Mesenchymal stem cell (in vitro differentiated cells and primary cell): ENCODE results near the gene ANTKMT.

Experiments used
- DNase-seq: peaks from one replicate; pipeline ENCODE4 v3.0.0-alpha.2; 2013
- H2AFZ ChIP-seq: one replicate; pipeline ENCODE4 v1.6.1; 2013; ENCODE audit warnings: low read depth, mild to moderate bottlenecking, control low read depth, inconsistent platforms, low read length, moderate library complexity
- H2AK5ac ChIP-seq: 2 replicates; pipeline ENCODE4 v1.6.1; 2013; ENCODE audit warnings: low read length, moderate library complexity, mild to moderate bottlenecking, inconsistent platforms; ENCODE audit not compliant: severe bottlenecking
- H2BK120ac ChIP-seq: one replicate; pipeline ENCODE4 v1.6.1; 2013; ENCODE audit warnings: low read depth, mild to moderate bottlenecking, inconsistent platforms, low read length, moderate library complexity
- H2BK12ac ChIP-seq, 2 experiments: one replicate each; pipeline ENCODE4 v1.6.1; 2013; ENCODE audit warnings: inconsistent platforms in 2 of 2, low read length in 2 of 2, mild to moderate bottlenecking in 2 of 2, moderate library complexity in 2 of 2, control low read depth in 1 of 2
- H2BK15ac ChIP-seq: one replicate; pipeline ENCODE4 v1.6.1; 2013; ENCODE audit warnings: mild to moderate bottlenecking, low read depth, inconsistent platforms; ENCODE audit not compliant: poor library complexity, severe bottlenecking
- H2BK5ac ChIP-seq: 2 replicates; pipeline ENCODE4 v1.6.1; 2013; ENCODE audit warnings: low read depth, mild to moderate bottlenecking, low read length, control low read depth, inconsistent platforms; ENCODE audit not compliant: poor library complexity, severe bottlenecking
- H3K14ac ChIP-seq, 2 experiments: one replicate each; pipeline ENCODE4 v1.6.1; 2013; ENCODE audit warnings: inconsistent platforms in 2 of 2, low read length in 2 of 2, control low read depth in 1 of 2, mild to moderate bottlenecking in 1 of 2, moderate library complexity in 1 of 2
- H3K18ac ChIP-seq, 2 experiments: one replicate each; pipeline ENCODE4 v1.6.1; 2013; ENCODE audit warnings: inconsistent platforms in 2 of 2, low read length in 2 of 2, control low read depth in 1 of 2, low read depth in 1 of 2, mild to moderate bottlenecking in 1 of 2
- H3K23ac ChIP-seq, 2 experiments: one replicate each; pipeline ENCODE4 v1.6.1; 2013; ENCODE audit warnings: inconsistent platforms in 2 of 2, low read length in 2 of 2, mild to moderate bottlenecking in 2 of 2, moderate library complexity in 2 of 2, control low read depth in 1 of 2
- H3K27ac ChIP-seq: 2 replicates; pipeline ENCODE4 v1.5.1; 2013; ENCODE audit warnings: mild to moderate bottlenecking, moderate library complexity, low read length, control low read depth, inconsistent platforms; ENCODE audit not compliant: poor library complexity, severe bottlenecking
- H3K27me3 ChIP-seq, 2 experiments: 2 replicates each; pipeline versions ENCODE4 v1.6.1 to v1.7.0; 2013; ENCODE audit warnings: low read length in 2 of 2, mild to moderate bottlenecking in 2 of 2, moderate library complexity in 2 of 2, control low read depth in 1 of 2, inconsistent platforms in 1 of 2; ENCODE audit not compliant: control insufficient read depth in 1 of 2, insufficient read depth in 1 of 2
- H3K36me3 ChIP-seq, 2 experiments: 2 replicates each; pipeline versions ENCODE4 v1.6.1 to v1.7.0; 2013; ENCODE audit warnings: low read length in 2 of 2, control low read depth in 1 of 2, inconsistent platforms in 1 of 2, low read depth in 1 of 2, mild to moderate bottlenecking in 1 of 2; ENCODE audit not compliant: insufficient read depth in 2 of 2, control insufficient read depth in 1 of 2
- H3K4ac ChIP-seq, 2 experiments: one replicate each; pipeline ENCODE4 v1.6.1; 2013; ENCODE audit warnings: inconsistent platforms in 2 of 2, low read length in 2 of 2, mild to moderate bottlenecking in 2 of 2, moderate library complexity in 2 of 2, control low read depth in 1 of 2, low read depth in 1 of 2
- H3K4me1 ChIP-seq: 2 replicates; pipeline ENCODE4 v1.6.1; 2013; ENCODE audit warnings: low read depth, low read length, control low read depth; ENCODE audit not compliant: control insufficient read depth, insufficient read depth
- H3K4me2 ChIP-seq: 2 replicates; pipeline ENCODE4 v1.6.1; 2013; ENCODE audit warnings: low read length, mild to moderate bottlenecking, inconsistent platforms; ENCODE audit not compliant: poor library complexity, severe bottlenecking
- H3K4me3 ChIP-seq, 2 experiments: 2 replicates each; pipeline versions ENCODE4 v1.5.1 to v1.7.0; 2013; ENCODE audit warnings: low read length in 2 of 2, mild to moderate bottlenecking in 2 of 2, control low read depth in 1 of 2, low read depth in 1 of 2; ENCODE audit not compliant: insufficient read depth in 1 of 2
- H3K79me1 ChIP-seq: replicated peaks from 2 replicates; pipeline ENCODE4 v1.6.1; 2013; ENCODE audit warnings: mild to moderate bottlenecking, control low read depth, low read length, inconsistent platforms; ENCODE audit not compliant: poor library complexity, severe bottlenecking
- H3K9ac ChIP-seq: 2 replicates; pipeline ENCODE4 v1.7.0; 2013; ENCODE audit warnings: mild to moderate bottlenecking, low read length, moderate library complexity
- H3K9me3 ChIP-seq: 2 replicates; pipeline ENCODE4 v1.7.0; 2013; ENCODE audit warnings: mild to moderate bottlenecking, low read length; ENCODE audit not compliant: control insufficient read depth
- H4K8ac ChIP-seq: one replicate; pipeline ENCODE4 v1.6.1; 2013; ENCODE audit warnings: inconsistent platforms, mild to moderate bottlenecking, low read length, moderate library complexity
- H4K91ac ChIP-seq: one replicate; pipeline ENCODE4 v1.6.1; 2013; ENCODE audit warnings: mild to moderate bottlenecking, low read length, inconsistent platforms
- WGBS: methylation state at CpG from one replicate; pipeline ENCODE4 v1.1.7; 2013; ENCODE audit warnings: mixed read lengths; 5-methylcytosine and 5-hydroxymethylcytosine counted together

ANTKMT gene

DNA sequence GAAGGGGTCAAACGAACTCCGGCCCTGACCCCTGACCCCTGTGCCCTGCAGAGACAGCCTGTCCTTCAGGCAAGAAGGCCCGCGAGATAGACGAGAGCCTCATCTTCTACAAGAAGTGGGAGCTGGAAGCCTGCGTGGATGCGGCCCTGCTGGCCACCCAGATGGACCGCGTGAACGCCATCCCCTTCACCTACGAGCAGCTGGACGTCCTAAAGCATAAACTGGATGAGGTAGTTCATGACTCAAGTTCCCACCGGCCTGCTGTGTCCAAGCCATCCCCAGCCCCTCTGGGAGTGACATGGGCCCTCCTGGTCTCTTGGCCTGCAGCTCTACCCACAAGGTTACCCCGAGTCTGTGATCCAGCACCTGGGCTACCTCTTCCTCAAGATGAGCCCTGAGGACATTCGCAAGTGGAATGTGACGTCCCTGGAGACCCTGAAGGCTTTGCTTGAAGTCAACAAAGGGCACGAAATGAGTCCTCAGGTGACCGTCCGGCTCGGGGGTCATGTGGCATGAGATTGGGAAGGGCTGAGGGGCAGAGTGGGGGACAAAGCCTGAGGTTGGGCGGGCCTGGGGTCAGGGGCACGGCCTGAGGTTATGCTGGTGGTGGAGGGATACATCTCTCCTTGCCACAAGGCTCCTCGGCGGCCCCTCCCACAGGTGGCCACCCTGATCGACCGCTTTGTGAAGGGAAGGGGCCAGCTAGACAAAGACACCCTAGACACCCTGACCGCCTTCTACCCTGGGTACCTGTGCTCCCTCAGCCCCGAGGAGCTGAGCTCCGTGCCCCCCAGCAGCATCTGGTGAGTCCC lies 45.3 kb downstream of the ANTKMT start:
- Histone ChIP-seq H4K8ac (no peak overlapping the region), H2AFZ (no peak overlapping the region), H3K14ac (no peak overlapping the region), H3K4ac (no peak overlapping the region), H3K79me1 (no peaks in the 10 kb centered on the region), H3K4me3 (no peak overlapping the region), H3K4me1 (peaks cover 8% of the 10 kb centered on the region), H2BK5ac (no peak overlapping the region), H3K9me3 (no peaks in the 10 kb centered on the region), H2BK12ac (no peak overlapping the region), H2BK120ac (no peak overlapping the region), H4K91ac (no peak overlapping the region), H3K9ac (no peak overlapping the region), H3K27me3 (peaks cover 0 to 39% of the 10 kb centered on the region in 2 experiments), H3K4me2 (no peak overlapping the region), H3K27ac (no peak overlapping the region), H2BK15ac (no peak overlapping the region), H2AK5ac (no peak overlapping the region), H3K23ac (no peak overlapping the region), H3K36me3 (no peaks in the 10 kb centered on the region), H3K18ac (no peak overlapping the region)
- DNase-seq: no peak
- WGBS: 89% methylated on average over 29 of the region's 29 CpGs

DNA sequence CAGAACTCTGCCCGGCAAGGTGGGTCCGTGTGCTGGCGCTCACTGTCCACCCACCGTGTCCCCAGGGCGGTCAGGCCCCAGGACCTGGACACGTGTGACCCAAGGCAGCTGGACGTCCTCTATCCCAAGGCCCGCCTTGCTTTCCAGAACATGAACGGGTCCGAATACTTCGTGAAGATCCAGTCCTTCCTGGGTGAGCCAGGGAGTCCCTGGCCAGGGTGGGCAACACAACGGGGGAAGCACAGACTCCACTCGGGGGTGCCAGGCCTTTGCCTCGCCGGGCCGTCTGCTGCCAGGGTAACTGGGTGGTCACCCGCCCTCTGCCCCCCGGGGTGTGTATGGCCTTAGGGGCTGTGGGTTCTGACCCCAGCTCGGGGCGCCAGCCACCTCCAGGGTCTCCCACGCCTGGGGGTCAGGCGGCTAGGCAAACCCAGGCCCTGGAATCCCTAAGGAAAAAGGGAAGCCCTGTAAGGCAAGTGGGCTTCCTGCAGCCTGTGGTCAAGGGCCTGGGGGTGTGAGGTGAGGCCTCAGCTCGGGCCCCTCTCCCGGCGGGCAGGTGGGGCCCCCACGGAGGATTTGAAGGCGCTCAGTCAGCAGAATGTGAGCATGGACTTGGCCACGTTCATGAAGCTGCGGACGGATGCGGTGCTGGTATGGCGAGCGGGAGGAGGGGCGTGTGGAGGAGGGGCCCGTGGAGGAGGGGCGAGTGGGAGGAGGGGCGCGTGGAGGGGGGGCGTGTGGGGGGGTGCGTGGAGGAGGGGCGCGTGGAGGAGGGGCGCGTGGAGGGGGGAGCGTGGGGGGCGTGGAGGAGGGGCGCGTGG lies 46.1 kb downstream of the ANTKMT start:
- no peak overlapping the region for H3K18ac ChIP-seq
- WGBS: 89% methylated on average over 30 of the region's 48 CpGs

DNA sequence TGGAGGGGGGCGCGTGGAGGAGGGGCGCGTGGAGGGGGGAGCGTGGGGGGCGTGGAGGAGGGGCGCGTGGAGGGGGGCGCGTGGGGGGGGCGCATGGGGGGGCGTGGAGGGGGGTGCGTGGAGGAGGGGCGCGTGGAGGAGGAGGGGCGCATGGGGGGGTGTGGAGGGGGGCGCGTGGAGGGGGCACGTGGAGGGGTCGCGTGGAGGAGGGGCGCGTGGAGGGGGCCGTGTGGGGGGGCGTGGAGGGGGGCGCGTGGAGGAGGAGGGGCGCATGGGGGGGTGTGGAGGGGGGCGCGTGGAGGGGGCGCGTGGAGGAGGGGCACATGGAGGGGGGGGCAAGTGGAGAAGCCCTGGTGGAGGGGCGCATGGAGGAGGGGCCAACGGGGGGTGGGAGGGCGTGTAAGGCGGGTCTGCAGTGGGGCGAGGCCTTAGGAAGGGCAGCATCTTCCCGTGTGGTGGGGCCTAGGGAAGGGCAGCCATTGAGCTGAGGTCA lies 46.8 kb downstream of the ANTKMT start:
- no peak overlapping the region for H2BK12ac ChIP-seq
- H3K4me1 ChIP-seq: peaks cover 8% of the 10 kb centered on the region
- H4K8ac ChIP-seq: no peak overlapping the region
- H3K36me3 ChIP-seq: no peaks in the 10 kb centered on the region
- no peaks in the 10 kb centered on the region for H3K9me3 ChIP-seq
- no peak overlapping the region for H3K4me2 ChIP-seq
- H2AFZ ChIP-seq: no peak overlapping the region
- H3K18ac ChIP-seq: no peak overlapping the region
- no peak overlapping the region for H3K27ac ChIP-seq
- no peak overlapping the region for H2BK15ac ChIP-seq
- H3K79me1 ChIP-seq: no peaks in the 10 kb centered on the region
- no peak overlapping the region for H3K4ac ChIP-seq
- H2BK120ac ChIP-seq: no peak overlapping the region
- WGBS: 80% methylated on average over 5 of the region's 38 CpGs
- no peak overlapping the region for H4K91ac ChIP-seq
- no peak for DNase-seq
- no peak overlapping the region for H3K14ac ChIP-seq
- H3K27me3 ChIP-seq: peaks cover 0 to 29% of the 10 kb centered on the region in 2 experiments
- H3K9ac ChIP-seq: no peak overlapping the region
- H2BK5ac ChIP-seq: no peak overlapping the region
- no peak overlapping the region for H3K4me3 ChIP-seq
- no peak overlapping the region for H2AK5ac ChIP-seq
- H3K23ac ChIP-seq: no peak overlapping the region

More for the DNA sequence above, 46.1 kb downstream of the ANTKMT start:
- no peak overlapping the region for H2BK15ac ChIP-seq
- H4K91ac ChIP-seq: no peak overlapping the region
- no peaks in the 10 kb centered on the region for H3K9me3 ChIP-seq
- no peak overlapping the region for H2BK5ac ChIP-seq
- H3K4me2 ChIP-seq: no peak overlapping the region
- H3K79me1 ChIP-seq: no peaks in the 10 kb centered on the region
- no peak overlapping the region for H2BK12ac ChIP-seq
- H3K4me3 ChIP-seq: no peak overlapping the region
- no peak overlapping the region for H3K14ac ChIP-seq
- no peak overlapping the region for H2BK120ac ChIP-seq
- no peak overlapping the region for H3K27ac ChIP-seq
- DNase-seq: no peak
- H3K9ac ChIP-seq: no peak overlapping the region
- H3K23ac ChIP-seq: no peak overlapping the region
- no peaks in the 10 kb centered on the region for H3K36me3 ChIP-seq
- H3K4ac ChIP-seq: no peak overlapping the region
- no peak overlapping the region for H4K8ac ChIP-seq
- no peak overlapping the region for H2AFZ ChIP-seq
- H3K4me1 ChIP-seq: peaks cover 8% of the 10 kb centered on the region
- peaks cover 0 to 37% of the 10 kb centered on the region in 2 experiments for H3K27me3 ChIP-seq
- no peak overlapping the region for H2AK5ac ChIP-seq

DNA sequence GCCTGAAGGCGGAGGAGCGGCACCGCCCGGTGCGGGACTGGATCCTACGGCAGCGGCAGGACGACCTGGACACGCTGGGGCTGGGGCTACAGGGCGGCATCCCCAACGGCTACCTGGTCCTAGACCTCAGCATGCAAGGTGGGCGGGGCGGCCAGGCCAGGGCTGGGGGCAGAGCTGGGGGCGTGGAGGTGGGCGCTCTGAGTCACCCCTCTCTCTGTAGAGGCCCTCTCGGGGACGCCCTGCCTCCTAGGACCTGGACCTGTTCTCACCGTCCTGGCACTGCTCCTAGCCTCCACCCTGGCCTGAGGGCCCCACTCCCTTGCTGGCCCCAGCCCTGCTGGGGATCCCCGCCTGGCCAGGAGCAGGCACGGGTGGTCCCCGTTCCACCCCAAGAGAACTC lies 47.5 kb downstream of the ANTKMT start:
- Histone ChIP-seq H2AFZ (no peak overlapping the region), H4K91ac (no peak overlapping the region), H3K14ac (no peak overlapping the region), H3K23ac (no peak overlapping the region), H4K8ac (no peak overlapping the region), H2BK120ac (no peak overlapping the region), H3K79me1 (no peaks in the 10 kb centered on the region), H3K4ac (no peak overlapping the region), H3K4me2 (no peak overlapping the region), H3K4me3 (no peak overlapping the region), H2BK15ac (no peak overlapping the region), H3K27ac (no peak overlapping the region), H3K4me1 (peaks cover 9% of the 10 kb centered on the region), H2BK12ac (no peak overlapping the region), H2AK5ac (no peak overlapping the region), H3K27me3 (peaks cover 0 to 23% of the 10 kb centered on the region in 2 experiments), H3K9me3 (no peaks in the 10 kb centered on the region), H3K18ac (no peak overlapping the region), H3K9ac (no peak overlapping the region), H3K36me3 (no peaks in the 10 kb centered on the region), H2BK5ac (no peak overlapping the region)
- WGBS: 89% methylated on average over 21 of the region's 21 CpGs
- DNase-seq: no peak
